GM21619 (cell line): ENCODE measurements around the gene EDC4.
A peak's percentile ranks its signal among the peaks of the same experiment; 100 is the strongest.
"Not testable (repeated sequence)": the region's sequence is repeated elsewhere in the genome, so short reads cannot be mapped to it uniquely, and the experiment has no call there.

Experiments
- ATAC-seq: cut with Tn5 transposase; IDR thresholded peaks from one replicate; pipeline ENCODE4 v1.9.1; 2021; ENCODE audit not compliant: unreplicated experiment

Gene EDC4, protein sequence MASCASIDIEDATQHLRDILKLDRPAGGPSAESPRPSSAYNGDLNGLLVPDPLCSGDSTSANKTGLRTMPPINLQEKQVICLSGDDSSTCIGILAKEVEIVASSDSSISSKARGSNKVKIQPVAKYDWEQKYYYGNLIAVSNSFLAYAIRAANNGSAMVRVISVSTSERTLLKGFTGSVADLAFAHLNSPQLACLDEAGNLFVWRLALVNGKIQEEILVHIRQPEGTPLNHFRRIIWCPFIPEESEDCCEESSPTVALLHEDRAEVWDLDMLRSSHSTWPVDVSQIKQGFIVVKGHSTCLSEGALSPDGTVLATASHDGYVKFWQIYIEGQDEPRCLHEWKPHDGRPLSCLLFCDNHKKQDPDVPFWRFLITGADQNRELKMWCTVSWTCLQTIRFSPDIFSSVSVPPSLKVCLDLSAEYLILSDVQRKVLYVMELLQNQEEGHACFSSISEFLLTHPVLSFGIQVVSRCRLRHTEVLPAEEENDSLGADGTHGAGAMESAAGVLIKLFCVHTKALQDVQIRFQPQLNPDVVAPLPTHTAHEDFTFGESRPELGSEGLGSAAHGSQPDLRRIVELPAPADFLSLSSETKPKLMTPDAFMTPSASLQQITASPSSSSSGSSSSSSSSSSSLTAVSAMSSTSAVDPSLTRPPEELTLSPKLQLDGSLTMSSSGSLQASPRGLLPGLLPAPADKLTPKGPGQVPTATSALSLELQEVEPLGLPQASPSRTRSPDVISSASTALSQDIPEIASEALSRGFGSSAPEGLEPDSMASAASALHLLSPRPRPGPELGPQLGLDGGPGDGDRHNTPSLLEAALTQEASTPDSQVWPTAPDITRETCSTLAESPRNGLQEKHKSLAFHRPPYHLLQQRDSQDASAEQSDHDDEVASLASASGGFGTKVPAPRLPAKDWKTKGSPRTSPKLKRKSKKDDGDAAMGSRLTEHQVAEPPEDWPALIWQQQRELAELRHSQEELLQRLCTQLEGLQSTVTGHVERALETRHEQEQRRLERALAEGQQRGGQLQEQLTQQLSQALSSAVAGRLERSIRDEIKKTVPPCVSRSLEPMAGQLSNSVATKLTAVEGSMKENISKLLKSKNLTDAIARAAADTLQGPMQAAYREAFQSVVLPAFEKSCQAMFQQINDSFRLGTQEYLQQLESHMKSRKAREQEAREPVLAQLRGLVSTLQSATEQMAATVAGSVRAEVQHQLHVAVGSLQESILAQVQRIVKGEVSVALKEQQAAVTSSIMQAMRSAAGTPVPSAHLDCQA (N-terminal part only)

DNA sequence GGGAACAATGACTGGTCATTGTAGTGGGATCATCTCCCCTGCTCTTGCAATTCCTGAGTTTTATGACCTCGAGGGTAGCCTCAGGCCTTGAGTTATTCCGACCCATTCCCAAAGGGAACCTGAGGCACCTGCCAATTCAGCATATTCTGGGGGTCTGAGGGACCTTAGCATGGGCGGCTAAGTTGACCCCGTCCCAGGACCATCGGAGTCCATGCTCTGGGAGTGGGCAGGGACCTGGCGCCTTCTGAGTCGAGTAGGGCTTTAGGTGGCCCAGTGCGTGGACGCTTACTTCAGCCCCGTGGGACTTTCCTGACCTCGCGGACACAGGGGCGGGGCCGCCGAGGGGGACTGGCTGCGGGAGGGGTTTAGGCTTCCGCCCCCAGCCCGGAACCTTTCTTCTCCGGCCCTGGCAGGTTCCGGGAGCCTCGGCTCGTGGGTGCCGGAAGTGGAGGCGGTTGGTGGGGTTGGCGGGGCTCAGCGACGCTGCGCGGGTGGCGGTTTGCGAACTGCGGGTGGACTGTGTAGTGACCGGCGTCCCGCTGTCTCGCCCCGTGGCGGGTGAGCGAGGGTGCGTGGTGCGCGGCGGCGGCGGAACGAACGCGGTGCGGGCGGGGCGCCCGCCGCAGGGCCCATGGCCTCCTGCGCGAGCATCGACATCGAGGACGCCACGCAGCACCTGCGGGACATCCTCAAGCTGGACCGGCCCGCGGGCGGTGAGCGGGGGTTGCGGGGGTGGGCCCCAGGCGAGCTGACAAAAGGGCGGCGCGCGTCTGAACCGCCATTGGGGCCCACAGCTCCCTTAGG, at the start of gene EDC4:
EDC4 (plus strand) TSS at position 422 of the 804 bp plus-strand sequence; CDS start at position 632, 210 bp downstream.
- ATAC-seq, result peak; percentile 81

DNA sequence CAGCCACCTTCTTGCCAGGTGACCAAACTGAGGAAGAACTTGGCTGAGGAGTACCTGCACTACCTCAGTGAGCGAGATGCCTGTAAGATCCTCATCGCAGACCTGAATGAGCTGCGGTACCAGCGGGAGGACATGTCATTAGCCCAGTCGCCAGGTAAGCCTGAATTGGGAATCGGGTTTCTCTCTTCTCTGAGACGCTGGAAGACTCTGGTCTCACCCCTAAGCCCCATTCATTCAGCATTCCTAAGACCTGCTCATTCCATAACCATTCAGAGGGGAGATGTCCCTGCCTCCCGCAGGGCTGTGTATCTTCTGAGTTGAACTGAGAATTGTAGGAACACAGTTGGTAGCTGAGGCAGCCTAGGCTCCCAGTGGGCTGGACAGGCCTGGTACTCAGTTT, 47.7 kb upstream of the EDC4 start:
- ATAC-seq, result no peak

DNA sequence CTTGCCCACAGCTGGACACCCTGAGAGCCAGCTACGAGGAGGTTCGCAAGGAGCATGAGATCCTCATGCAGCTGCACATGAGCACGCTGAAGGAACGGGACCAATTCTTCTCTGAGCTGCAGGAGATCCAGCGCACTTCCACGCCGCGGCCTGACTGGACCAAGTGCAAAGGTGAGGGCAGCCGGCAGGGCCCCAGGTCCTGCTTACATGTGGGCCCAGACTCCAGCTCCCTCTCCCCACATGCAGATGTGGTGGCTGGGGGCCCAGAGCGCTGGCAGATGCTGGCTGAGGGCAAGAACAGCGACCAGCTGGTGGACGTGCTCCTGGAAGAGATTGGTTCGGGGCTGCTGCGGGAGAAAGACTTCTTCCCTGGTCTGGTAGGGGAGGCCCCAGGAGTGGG, 46.9 kb upstream of the EDC4 start:
- ATAC-seq, result no peak

DNA sequence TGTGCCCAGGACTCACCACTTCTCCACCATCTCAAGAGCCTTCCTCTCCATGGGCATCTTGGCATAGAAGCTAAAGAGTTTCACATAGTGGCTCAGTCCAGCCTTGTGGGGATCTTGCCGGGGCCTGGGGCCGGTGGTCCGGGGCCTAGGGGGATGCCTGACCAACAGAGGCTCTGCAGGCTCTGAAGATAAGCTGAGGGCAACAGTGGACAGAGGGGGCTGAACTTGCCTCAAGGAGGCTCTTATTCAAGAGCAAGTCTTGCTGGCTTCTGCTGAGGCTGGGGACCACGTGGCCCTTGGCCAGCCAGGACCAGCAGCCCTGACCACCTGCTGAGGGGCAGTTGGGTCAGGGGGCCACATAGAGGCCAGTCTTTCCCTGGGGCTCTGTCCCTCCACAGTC, 44.2 kb upstream of the EDC4 start:
- ATAC-seq, result no peak

DNA sequence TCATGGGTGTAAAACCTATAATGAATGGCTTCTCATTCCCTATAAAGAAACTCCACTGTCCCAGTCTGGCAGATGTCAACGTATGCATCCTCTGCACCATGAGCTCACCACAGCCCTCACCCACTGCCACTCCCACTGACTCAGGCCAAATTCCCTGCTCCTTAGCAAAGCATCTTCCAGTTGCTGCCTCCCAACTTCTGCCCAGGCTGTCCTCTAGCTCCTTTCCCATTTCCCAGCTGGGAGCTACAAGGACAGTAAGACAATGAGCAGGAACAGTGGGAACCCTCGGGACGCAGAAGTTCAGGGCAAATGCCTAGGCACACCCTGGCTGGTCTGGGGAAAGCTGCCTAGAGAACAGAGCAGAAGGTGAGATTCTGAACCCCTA, 39.8 kb upstream of the EDC4 start:
- ATAC-seq, result no peak

DNA sequence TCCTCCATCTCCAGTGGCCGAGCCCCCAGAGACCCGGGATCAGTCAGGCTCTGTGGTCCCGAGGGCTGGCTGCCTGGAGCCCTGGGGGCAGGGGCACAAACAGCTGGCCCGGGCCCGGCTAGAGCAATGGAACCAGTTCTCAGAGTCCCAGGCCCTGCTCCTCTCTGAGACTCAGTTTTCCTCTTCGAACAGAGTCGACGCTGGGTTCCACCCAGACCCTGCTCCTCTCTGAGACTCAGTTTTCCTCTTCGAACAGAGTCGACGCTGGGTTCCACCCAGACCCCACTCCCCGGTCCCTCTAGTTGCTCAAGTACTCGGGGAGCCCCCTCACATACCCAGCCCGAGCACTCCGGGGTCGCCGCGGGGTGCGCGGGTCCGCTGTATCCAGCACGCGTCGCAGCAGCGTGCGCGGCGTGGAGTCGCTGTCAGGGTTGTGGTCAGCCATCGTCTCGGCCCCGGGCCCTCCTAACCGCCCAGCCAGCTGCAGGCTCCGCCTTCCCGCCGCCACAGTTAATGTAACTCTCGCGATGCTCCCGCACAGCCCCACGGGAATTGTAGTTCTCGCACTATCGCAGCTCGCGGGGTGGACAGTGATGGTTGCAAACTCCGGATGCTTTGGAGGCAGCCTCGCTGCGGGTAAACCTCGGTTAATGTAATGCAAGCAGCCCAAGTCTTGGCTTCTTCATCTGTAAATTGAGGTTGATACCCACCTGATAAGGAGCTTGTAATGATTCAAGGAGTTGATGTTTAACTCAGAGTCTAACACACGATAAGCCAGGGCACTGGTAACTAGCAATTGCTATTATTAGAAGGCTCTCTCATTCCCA, 39.2 kb upstream of the EDC4 start:
- ATAC-seq, result peak; percentile 96

DNA sequence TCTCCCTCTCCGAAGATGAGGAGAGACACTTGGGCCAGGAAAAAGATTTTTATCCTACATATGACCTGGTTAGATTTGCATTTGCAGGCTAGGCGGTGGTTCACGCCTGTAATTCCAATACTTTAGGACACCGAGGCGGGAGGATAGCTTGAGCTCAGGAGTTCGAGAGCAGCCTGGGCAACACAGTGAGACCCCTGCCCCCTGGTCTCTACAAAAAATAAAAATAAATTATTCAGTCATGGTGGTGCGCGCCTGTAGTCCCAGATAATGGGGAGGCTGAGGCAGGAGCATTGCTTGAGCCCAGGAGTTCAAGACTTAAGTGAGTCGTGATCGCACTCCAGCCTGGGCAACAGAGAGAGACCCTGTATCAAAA, 38.6 kb upstream of the EDC4 start:
- ATAC-seq, result no peak

DNA sequence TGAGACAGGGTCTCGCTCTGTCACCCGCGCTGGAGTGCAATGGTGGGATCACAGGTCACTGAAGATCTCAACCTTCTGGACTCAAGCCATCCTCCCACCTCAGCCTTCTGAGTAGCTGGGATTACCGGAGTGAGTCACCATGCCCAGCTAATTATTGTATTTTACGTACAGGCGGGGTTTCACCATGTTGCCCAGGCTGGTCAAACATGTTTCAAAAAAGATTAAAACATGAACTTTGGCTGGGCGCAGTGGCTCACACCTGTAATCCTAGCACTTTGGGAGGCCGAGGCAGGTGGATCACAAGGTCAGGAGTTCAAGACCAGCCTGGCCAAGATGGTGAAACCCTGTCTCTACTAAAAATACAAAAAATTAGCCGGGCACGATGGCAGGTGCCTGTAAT, 35.7 kb upstream of the EDC4 start:
- not testable (repeated sequence) for ATAC-seq

DNA sequence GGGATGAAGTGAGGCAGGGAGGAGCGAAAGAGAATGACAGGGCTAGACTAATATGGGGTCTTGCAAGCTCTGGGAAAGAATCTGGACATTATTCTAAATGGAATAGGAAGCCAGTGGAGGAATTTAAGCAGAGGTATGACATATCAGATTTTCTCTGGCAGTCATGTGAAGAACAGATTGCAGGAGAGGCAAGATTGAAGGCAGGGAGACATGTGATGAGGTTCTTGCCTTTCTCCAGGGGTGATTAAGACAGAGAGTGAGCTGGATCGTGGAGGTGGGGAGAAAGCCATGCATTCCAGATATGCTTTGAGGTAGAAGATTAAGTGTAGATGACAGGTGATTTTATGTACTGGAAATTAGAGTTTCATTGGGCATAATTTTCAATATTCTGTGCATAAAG, 35.0 kb upstream of the EDC4 start:
- no peak for ATAC-seq

DNA sequence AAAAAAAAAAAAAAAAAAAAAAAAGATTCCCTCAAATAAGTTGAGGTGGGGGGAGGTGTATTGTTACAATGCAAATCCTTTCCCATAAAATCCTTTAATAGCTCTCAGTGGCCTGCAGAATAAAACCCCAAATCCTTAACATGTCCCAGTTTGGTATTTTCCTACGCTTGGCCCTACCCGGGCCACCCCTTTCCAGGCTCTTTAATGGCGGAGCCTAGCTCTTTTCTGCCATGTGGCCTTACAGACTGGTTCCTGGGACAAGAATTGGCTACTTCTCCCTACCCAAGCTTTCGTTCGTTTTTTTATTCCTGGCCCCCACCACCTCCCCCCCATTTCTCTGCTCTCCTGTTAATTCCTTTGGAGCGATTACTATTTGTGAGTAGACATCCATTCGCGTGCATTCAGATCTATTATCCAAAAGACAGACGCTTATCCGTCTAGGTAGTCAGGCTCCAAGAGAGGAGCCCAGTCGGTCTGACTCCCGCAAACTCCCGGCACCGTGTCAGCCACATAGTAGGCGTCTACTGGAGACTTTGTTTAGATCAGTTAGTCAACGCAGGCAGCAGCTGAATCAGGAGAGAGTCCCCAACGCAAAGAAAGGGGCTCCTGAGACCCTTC, 31.5 kb upstream of the EDC4 start:
- ATAC-seq, result no peak

DNA sequence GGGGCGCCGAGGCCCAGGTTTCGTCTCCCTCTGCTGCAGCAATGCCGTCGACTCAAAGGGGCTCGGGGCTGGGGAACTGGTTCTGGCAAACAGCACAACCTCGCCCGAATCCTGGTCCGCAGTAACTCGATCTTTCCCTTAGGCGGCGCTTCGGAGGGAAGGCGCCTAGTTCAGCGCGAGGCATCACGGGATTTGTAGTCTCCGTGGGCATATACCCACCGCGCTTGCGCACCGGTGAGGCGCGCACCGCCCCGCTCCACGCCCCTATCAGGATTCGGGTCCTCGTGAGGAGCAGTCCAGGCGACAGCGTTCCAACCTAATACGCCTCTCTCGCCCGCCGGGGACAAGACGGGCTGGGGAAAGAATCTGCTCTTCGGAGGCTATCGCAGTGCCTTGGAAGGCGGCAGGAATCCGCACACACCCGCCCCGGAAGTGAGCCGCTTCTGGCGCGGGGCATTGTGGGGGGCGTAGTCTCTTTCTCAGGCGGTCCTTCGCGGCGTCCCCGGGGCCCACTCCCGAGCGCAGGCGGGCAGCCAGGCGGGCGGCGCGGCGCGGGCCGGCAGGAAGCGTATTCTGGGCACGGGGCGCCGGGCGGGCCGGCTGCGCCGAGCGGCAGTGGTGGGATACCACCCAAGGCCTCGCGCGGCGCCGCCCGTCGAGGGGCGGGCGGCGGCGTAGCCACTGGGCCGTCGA, 30.9 kb upstream of the EDC4 start, which contains the start of gene THAP11:
THAP11 (plus strand) TSS at position 505 of the 693 bp plus-strand sequence. CDS start 235 bp downstream, outside the sequence.
- peak; percentile 43 for ATAC-seq

DNA sequence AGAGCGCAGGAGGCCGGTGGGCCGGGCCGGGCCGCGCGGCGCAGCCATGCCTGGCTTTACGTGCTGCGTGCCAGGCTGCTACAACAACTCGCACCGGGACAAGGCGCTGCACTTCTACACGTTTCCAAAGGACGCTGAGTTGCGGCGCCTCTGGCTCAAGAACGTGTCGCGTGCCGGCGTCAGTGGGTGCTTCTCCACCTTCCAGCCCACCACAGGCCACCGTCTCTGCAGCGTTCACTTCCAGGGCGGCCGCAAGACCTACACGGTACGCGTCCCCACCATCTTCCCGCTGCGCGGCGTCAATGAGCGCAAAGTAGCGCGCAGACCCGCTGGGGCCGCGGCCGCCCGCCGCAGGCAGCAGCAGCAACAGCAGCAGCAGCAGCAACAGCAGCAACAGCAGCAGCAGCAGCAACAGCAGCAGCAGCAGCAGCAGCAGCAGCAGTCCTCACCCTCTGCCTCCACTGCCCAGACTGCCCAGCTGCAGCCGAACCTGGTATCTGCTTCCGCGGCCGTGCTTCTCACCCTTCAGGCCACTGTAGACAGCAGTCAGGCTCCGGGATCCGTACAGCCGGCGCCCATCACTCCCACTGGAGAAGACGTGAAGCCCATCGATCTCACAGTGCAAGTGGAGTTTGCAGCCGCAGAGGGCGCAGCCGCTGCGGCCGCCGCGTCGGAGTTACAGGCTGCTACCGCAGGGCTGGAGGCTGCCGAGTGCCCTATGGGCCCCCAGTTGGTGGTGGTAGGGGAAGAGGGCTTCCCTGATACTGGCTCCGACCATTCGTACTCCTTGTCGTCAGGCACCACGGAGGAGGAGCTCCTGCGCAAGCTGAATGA, 30.1 kb upstream of the EDC4 start:
- peak; percentile 6 for ATAC-seq

DNA sequence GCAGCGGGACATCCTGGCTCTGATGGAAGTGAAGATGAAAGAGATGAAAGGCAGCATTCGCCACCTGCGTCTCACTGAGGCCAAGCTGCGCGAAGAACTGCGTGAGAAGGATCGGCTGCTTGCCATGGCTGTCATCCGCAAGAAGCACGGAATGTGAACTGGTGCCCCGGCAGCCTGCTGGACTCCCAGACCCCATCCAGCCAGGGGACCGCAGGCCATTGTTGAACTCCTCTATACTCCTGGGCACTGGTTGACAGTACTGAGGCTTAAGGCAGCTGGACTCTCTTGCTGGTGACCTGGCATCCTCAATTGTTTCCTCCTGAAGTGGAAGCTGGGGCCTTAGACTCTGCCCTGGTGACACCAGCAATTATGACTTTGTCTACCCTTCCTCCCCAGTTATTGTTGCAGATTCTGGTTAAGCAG, 29.5 kb upstream of the EDC4 start:
- no peak for ATAC-seq

DNA sequence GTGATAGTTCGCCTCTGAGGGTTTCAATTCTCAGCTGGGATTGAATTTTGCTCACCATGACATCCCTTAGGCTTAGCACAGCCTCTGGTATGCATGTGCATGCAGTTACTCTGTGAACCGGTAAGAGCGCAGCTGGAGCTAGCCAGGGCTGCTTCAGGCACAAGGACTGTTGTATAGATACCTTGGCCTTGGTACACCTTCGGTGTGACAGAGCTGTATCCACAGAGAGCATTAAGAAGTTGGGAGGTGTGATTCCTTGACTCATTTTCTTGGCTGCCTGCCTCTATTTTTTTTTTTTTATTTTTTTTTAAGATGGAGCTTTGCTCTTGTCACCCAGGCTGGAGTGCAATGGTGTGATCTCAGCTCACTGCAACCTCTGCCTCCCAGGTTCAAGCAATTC, 28.4 kb upstream of the EDC4 start:
- ATAC-seq, result no peak

DNA sequence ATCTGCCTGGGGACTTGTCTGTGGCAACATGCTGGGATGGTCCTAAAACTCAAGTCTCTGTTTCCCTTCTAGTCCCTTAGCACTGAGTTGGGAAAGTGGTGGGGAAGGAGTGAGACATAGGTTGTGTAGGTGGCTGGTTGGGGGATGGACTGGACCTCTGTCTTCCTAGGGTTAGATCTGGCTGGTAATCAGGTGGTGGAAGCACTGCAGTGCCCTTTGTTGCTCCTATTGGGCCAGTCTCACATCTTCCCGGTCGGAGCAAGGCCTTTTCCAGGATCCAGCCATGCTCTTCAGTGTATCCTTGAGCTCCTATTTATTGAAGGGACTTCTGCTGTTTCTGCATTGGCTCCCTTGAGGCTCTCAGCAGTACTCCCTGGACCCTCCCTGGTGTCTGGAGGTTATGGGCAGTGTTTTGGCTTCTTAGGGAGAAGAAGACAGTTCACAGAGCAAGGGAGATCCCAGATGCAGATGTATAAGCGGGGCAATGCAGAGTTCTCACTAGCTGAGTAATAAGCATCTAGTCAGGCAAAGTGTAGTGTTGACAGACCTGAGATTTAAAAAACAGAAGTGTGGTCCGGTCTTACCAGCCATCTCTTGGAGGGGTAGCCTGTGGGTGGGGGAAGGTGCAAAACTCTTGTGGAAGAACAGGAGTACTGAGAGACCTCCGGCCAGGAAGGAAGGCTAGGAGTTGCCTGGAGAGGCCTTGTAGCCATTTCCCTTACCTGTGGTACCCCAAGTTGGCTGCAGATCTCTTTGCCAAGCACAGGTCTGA, 27.4 kb upstream of the EDC4 start:
- no peak for ATAC-seq

DNA sequence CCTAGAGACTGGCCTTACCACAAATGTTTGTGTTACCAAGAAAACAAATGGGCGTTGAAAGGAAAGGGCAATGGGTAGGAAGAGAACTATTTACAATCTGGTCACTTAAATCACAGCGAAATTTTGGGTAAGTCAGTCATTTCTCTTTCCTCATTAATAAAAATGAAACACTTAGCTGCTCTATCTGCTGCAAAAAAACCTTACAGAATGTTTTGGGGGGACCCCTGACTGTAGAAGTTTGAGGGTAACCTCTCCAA, 26.9 kb upstream of the EDC4 start:
- ATAC-seq, result no peak
